CD4-positive, alpha-beta T cell treated with Interferon alpha-2 for 1 hour (primary cell): ENCODE data around the gene TRUB1.
"Not testable (repeated sequence)": the region's sequence is repeated elsewhere in the genome, so short reads cannot be mapped to it uniquely, and the experiment has no call there.

Experiments used
- DNase-seq, 2 donors: peaks; one replicate each; pipeline ENCODE4 v3.0.0-alpha.2; 2020 to 2022

The TRUB1 gene

DNA sequence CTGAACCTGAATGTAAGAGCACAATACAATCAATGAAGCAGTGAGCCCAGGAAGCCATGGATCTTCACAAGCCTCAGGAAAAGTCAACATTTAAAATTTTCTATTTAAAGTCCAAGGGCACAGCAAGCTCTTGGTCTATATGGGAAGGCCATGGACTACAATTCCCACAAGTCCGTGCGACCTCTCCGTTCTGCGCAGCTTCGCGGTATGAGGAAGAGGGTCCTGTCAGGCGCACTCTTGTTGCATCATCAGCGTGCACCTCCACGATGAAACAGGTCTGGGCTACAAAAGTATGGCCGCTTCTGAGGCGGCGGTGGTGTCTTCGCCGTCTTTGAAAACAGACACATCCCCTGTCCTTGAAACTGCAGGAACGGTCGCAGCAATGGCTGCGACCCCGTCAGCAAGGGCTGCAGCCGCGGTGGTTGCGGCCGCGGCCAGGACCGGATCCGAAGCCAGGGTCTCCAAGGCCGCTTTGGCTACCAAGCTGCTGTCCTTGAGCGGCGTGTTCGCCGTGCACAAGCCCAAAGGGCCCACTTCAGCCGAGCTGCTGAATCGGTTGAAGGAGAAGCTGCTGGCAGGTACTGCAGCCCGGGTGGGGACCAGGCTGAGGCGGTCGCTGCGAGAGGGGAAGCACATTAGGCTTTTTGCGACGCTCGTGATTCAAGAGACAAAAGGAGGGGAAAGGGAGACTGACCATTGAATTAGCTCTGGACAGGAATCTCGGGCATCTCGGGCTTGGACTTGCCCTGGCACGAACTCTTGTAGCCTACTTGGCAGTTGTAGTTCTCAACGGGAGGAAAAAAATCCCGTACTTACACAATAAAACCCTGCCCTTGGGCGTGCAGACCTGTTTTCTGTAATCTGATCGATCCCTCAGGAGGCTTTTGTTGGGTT lies at the start of gene TRUB1:
Gene TRUB1 (plus strand): TSS at position 234 of the 894 bp plus-strand sequence. CDS start 59 bp downstream, at position 293.
- peak; percentile 91 to 92 for DNase-seq

DNA sequence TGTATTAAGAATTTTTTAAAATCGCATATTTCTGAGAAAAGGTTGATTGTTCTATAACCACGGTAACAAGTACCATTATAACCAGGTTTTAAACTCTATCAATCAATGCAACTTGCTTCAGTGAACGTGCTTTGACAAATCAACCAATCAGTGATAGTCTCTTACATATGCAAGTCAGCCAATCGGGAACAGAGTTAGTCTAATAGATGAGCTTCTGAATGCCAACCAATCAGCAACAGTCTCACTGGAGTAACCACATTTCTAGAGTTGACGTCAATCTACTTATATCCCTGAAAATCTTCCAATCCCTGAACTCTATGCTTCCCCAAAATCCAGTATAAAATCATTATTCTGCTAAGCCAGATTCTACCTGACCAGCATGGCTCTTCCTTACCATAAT lies 44.7 kb upstream of the TRUB1 start:
- no peak for DNase-seq

DNA sequence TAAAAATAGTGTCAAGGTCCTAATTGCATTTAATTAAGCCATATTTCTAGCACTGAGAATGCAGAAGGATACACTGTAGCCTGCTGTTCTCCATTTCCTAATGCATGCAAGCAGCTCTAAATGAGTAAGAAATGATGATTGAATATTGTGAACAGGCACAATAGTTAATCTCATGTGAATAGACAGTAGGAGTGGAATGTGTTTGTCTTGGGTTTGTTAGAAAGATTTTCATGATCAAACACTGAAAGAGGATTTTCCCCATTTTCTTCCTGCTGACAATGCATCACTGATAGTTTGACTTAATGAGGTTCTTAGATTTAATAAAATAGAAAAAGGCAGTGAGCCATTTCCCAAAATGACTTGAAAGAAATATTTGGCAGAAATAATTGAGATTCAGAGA lies 43.1 kb upstream of the TRUB1 start:
- no peak for DNase-seq

DNA sequence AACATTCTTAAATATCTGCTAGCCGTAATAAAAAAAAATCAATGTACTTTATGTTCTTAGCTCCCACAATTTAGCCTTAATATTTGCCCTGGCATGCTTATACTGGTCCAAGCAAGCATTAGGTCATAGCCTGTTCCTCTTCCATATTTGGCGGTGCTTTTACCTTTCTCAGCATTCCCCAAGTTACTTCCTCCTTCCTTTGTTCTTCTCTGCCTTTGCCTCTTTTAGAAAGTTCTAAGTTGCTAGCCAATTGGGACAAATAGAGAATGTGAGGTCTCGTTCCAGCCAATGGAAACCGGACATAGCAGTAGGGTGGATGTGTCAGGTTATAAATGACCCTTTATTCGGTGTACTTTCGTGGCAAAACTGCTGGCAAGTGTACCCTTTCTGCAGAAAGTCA lies 41.0 kb upstream of the TRUB1 start:
- not testable (repeated sequence) for DNase-seq

DNA sequence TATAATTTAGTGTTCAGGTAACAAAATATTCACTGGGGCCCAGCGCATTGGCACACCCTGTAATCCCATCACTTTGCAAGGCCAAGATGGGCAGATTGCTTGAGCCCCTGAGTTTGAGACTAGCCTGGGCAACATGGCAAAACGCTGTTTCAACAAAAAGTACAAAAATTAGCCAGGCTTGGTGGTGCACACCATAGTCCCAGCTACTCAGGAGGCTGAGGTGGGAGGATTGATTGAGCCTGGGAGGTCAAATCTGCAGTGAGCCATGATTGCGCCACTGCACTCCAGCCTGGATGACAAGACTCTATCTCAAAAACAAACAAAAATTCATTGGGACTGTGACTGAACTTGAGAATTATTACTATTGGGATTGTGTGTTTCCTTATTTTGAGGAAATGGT lies 40.4 kb upstream of the TRUB1 start:
- DNase-seq = no peak

DNA sequence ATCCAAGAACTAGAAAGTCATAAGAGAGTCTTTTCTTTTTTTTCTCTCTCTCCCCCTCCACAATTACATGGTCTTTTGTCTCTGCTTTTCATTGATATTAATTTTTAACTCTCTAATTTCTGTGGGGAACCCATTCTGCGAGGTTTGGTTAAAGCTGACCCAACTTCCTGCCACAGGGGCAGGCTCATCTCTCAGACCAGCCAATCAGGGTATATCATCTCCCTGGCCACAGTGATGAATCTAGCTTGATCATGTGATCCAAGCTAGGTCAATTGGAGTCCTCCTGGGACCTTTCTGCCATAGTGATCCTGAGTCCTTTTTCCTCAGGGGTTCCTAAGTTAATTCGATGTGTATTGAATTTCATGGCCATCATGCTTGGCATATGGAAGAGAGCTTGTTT lies 38.0 kb upstream of the TRUB1 start:
- no peak for DNase-seq

DNA sequence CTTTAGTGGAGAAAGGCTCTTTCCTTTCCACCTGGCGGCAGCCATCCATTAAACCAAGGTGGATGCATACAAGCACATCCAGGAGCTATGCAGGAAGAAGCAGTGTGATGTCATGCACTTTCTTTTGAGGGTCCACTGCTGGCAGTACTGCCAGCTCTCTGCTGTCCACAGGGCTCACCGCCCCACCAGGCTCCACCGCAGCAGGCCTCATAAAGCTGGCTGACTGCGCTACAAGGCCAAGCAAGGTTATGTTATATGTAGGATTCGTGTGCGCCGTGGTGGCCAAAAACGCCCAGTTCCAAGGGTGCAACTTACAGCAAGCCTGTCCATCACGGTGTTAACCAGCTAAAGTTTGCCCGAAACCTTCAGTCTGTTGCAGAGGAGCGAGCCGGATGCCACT lies 37.3 kb upstream of the TRUB1 start:
- no peak for DNase-seq

DNA sequence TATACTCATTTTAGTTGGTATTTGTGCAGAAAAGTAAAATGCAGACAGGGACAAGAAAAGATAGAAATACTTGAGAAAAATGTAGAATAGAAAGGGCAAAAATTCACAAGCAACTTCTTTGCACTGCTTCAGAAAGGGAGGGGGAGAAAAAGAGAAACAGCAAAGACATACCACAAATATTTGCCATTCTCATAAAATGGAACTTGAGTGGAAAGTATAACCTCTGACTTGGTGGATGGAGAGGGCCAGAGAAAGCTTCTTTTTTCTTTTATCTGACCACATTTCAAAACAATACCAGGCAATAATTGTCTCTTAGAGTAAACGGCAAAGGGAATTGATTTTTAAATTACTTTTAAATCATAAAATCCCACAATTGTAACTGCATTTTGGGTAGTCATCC lies 35.8 kb upstream of the TRUB1 start:
- no peak for DNase-seq

DNA sequence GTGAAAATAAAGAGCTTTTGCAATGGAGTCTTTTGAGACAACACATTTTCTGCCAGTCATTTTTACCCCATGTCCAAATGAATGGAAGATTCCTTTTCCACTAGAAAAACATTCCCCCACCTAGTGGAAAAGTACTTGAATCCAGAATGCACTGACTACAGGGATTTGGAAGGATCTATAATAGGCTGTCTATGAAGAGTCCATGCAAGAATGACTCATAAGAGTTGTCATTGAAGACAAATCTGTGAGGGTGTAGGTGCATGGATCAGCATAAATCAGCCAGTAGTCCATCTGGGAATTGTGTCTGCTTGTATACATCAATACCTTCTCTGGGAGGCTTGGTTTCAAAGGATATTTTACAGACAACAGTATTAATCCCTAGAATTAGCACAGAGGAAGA lies 32.5 kb upstream of the TRUB1 start:
- DNase-seq = no peak

DNA sequence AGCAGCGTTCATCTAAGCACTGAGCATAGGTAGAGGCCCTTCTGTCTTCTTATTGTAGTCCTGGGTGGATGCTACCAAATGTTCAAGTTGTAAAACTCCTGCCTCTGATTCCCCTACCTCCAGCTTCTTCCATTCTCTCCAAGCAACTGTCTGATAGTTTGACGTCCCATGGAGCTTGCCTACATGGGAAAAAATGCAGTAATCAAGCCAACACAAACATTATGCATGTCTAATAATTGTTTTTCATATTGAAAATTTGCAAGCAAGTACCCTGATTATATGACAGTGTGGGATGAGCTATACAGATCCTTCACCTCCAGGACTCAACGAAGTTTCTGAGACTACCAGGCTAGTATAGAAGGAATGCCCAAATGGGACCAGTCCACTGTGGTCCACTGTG lies 31.0 kb upstream of the TRUB1 start:
- DNase-seq = no peak

DNA sequence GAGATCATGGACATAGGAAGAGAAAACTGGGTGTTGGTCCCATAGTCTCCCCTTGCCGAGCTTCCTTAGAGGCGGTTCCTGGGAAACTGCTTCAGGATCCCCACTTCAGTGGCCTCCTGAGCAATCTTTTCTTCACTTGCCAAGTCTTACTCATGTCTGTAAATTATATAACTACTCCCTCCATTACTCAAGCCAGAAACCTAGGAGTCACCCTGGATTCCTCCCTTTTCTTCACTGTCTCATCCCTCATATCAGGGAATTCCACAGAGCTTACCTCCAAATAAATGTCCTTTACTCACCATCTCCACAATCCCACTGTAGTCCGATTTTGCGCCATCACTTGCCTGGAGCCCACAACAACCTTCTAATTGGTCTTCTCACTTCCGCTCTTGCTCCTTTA lies 29.1 kb upstream of the TRUB1 start:
- DNase-seq = no peak

DNA sequence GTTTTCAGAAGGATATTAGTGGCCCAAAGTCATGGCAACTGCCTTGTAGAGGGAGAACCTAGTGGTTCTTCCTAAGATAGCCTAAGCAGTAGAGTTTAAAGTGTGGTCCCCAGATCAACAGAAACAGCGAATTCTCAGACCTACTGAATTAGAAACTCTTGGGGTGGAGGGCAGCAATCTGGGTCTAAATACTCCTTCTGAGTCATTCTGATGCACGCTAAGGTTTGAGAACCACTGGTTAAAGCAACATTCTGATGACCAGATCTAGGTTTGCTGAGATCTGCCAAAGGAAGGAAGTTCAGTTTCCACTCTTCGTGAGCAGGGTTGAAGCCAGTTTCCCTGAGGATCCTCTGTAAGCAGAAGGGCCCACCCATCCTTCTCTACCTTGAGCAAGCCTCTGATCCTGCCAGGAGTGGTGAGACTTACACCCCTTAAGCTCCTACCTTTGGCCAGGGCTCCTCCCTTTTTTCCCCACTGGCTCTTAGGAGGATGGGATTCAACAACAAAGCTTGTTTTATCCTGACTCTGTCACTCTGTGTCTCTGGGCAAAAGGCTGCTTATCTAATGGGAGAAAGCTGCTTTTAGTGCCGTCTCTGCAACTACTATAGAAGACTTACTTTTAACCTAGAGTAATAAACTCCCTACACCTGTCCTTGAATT lies 26.8 kb upstream of the TRUB1 start:
- DNase-seq = no peak

DNA sequence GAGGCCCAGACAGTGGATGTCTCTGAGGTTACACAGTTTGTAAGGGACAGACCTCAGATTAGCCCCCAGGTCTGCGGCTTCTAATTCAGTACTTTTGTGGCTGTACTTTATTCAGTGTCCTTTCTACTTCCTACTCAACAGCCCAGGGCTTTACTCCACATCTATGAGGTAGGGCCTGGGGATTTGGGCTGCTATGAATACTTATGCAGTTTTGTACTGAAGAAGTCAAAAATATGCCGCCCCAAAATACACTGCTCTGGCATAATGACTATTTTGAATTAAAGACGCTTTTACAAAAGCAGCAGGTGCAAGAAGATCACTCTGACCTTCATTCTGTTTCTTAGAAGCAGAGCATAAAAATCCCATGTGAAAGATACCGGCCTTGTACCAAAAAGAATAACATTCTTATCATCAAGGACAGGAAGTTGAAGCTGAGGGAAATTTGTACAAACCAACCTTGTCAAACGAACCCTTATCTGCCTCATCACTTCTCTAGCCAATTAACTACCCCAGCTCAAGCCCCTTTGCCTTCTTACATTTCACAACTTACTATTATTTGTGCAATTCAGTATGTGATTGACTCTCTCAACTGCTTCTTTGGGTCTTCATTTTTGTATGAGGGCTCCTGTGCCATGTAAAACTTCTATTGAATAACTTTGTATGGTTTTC lies 26.1 kb upstream of the TRUB1 start:
- no peak for DNase-seq

DNA sequence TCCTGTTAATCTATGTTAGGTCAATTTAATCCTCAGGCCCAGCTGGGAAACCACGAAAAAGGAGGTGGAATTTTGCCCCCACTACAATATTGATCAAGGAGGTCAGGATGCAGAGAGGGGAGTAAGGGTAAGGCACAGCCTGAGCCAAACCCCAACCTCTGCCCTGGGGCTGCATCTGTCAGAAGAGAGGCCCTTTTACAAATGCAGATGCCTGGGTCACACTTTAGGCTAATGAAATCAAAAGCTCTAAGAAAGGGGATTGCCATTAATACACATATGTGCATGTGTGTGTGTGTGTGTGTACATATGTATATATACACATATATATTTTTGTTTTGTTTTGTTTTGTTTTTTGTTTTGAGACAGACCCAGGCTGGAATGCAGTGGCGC lies 25.5 kb upstream of the TRUB1 start:
- no peak for DNase-seq

DNA sequence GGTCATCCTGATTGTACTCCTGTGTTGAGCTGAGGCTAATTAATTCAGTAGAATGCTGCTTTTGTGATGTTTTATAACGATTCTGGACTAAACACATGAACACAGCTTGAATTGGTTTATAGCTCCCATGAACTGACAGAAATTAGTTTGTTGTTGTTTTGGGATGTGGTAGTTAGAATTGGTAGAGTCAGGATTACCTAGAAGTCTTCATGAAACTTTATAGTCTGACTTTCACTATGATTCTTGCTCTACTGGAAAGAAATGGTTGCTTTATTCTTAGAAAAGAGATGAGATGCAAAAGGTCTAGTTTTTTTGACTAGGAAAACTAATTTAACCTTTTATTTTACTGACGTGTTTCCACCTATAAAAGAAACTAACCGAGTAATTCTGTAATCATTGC lies 23.4 kb upstream of the TRUB1 start:
- no peak for DNase-seq

DNA sequence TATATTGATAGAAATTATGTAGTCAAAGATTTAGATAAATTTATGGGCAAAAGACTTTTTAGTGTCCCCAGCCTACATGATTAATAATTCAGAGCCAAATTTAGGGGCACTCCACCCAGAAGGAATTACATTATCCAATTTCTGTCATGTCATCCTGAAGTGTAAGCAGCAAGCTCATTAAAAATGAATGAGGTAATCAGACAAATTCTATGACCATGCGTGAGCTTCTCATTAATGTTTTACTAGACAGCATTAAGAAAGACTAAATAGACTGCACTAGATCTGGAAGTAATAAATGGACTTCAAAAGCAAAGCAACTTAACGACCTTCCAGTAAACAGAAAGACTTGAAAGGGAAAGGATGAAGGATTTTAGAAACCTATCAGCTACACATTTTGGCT lies 22.7 kb upstream of the TRUB1 start:
- DNase-seq = no peak

DNA sequence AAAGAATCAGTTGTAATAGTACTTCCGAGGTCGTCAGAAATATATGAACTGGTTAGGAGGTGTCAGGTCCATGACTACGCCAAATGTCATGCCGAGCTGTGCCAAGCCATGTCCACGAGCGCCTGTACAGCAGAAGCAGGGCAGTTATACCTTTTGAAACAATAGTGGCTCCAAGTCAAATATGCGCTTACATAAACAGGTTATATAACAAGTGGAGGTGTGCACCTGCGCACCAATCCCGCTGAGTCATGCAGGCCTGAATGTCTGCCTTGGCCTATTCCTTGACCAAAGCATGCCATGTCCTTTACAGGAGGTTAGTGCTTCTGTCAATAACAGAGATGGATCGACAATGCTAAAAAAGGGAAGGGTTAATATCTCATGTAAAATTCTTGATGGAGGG lies 21.3 kb upstream of the TRUB1 start:
- DNase-seq = no peak

DNA sequence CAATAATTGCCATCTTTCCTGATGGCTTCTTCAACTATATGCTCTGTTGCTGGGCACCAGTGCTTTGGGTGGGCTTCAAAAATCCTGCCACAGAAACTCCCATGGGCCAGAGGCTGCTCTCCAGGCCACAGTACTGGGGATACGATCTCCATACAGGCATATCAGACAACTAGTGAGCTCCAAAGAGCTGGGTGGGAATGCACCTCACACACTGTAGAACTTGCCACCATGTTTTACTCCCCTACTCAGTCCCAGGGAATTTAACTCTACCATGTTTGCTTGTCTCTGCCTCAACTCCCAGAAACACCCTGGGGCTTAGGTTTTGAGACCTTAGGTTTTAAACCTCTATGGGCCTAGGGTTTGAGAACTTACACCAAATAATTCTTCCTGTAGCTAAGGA lies 20.5 kb upstream of the TRUB1 start:
- no peak for DNase-seq

DNA sequence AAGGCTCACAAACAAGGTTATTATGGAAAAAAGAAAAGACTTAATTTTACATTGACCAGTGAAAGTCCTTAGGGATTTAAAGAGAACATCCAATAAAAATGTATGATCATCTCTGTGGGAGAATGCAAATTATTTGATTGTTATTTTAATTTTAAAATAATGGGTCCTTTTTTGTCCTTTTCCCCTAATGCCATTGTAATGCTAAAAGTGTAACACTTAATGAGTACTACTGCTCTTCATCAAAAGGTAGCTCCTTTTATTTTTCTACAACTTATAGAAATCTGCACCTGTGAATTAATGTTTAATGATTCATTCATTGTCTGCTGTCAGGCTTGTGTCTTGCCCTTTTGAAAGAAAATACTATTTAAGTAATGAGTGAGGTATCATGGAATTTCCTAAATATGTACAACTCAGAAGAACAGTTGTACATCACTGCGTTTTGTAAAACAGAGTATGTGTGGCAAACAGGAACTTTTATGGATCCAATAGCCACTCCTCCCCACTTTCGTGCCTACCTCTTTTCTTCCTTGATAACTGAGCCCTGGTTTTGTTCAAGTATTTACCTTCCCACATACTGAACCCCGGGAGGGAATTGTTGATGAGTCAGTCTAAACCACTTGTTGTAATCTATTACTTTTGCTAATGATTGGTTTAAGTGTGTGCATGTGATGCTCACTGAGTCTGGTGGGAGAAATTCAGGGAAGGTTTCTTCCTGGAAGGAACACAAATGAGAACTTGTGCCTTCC lies 19.9 kb upstream of the TRUB1 start:
- no peak for DNase-seq

DNA sequence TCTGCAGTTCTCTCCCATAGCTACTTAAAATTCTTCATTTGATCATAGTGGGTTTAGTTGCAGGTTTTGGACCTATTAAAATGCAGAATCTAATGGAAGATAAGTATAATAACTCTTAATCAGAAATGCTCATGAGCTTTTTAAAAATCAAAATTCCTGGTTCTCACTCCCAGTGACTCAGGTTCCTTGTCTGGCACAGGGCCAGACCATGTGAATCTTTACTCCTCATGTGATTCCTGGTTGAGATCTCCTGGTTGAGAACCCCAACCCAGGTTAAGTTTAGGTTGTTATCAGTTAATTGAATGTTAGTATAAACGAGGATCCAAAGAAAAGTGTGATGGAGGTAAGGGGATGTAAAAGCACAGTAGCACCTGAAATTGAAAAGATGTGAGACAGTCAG lies 17.5 kb upstream of the TRUB1 start:
- no peak for DNase-seq

DNA sequence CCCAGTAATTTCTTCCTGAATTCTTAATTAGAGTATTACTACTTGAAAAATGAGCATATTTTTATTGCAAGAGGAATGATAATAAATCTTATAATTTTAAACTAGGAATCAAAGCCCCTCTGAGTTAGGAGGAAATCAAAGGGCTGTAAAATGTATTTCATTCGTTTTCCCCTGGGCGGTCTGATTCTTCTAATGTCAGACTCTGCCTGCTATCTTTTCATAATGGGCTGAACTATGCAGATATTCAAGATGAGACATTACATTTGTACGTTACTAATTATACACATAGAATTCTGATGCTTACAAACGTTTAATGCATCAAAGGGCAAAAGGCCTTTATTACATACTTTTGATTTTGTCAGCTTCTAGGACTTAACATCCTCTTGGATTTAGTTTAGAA lies 16.0 kb upstream of the TRUB1 start:
- DNase-seq = no peak

DNA sequence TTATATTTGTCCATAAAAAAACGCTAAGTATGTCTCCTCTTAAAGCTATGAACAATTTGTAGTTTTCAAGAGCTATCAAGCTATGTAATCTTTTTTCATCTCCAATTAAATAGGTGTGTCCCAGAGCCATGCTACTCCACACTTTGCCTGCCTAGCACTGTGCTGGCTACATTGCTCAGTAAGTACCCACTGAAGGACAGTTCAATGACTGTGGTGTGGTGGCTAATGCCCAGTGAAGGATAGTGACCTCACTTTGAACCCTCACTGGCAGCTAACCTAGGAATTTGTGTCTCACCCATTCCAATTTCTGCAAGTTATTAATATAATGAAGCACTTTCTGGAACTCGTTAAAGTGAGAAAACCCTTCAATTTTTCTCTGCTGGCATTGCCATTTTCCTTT lies 14.4 kb upstream of the TRUB1 start:
- DNase-seq = no peak
